Fibroblast of lung (primary cell): ENCODE data around the gene STAT4. TPM values are rescaled to one million over a fixed set of nuclear protein-coding genes. Genes with fewer than 3 reads are reported as not detected.

Source experiments
- DNase-seq, 2 donors: peaks; one replicate each; pipeline versions ENCODE4 v3.0.0 to v3.0.0-alpha.2; 2010; ENCODE audit warnings: low read depth in 2 of 2
- H2AFZ ChIP-seq: 2 replicates; pipeline ENCODE4 v1.5.1; 2012; ENCODE audit warnings: low read length, control low read depth, inconsistent platforms
- H3K27ac ChIP-seq: 2 replicates; pipeline ENCODE4 v1.5.1; 2011; ENCODE audit warnings: low read length, control low read depth; ENCODE audit not compliant: insufficient read depth
- H3K27me3 ChIP-seq: 2 replicates; pipeline ENCODE4 v1.5.1; 2011; ENCODE audit warnings: mild to moderate bottlenecking, low read length; ENCODE audit not compliant: control insufficient read depth, insufficient read depth
- H3K36me3 ChIP-seq: 2 replicates; pipeline ENCODE4 v1.5.1; 2011; ENCODE audit warnings: low read length; ENCODE audit not compliant: control insufficient read depth, insufficient read depth
- H3K4me1 ChIP-seq: 2 replicates; pipeline ENCODE4 v1.5.1; 2011; ENCODE audit warnings: low read length; ENCODE audit not compliant: control insufficient read depth, insufficient read depth; ENCODE audit errors: extremely low read depth
- H3K4me2 ChIP-seq: 2 replicates; pipeline ENCODE4 v1.5.1; 2011; ENCODE audit warnings: low read length, control low read depth; ENCODE audit not compliant: insufficient read depth; ENCODE audit errors: extremely low read depth
- H3K4me3 ChIP-seq, 4 experiments: fragments of 200-600 bp in 1 of 4; sonication (generic) in 1 of 4; replicated peaks in 1 of 4; 2 replicates each; pipeline ENCODE4 v1.5.1; 2011 to 2016; ENCODE audit warnings: low read length in 4 of 4, low read depth in 3 of 4, mild to moderate bottlenecking in 3 of 4, control low read depth in 2 of 4, inconsistent platforms in 1 of 4, mixed read lengths in 1 of 4; ENCODE audit not compliant: insufficient read depth in 1 of 4; ENCODE audit errors: control extremely low read depth in 1 of 4
- H3K79me2 ChIP-seq: 2 replicates; pipeline ENCODE4 v1.5.1; 2012; ENCODE audit warnings: mild to moderate bottlenecking, low read length, inconsistent platforms; ENCODE audit not compliant: control insufficient read depth, insufficient read depth
- H3K9ac ChIP-seq: 2 replicates; pipeline ENCODE4 v1.5.1; 2011; ENCODE audit warnings: mild to moderate bottlenecking, low read length, control low read depth; ENCODE audit not compliant: insufficient read depth
- H3K9me3 ChIP-seq: 2 replicates; pipeline ENCODE4 v1.5.1; 2012; ENCODE audit warnings: low read depth, low read length; ENCODE audit not compliant: control insufficient read depth, insufficient read depth
- H4K20me1 ChIP-seq: 2 replicates; pipeline ENCODE4 v1.5.1; 2011; ENCODE audit warnings: low read length; ENCODE audit not compliant: control insufficient read depth, insufficient read depth; ENCODE audit errors: extremely low read depth
- CTCF ChIP-seq, 2 donors: IDR thresholded peaks in 1 of 2; conservative IDR thresholded peaks in 1 of 2; 1 replicate in 1 of 2; 2 replicates in 1 of 2; pipeline ENCODE4 v1.5.1; 2011 to 2012; ENCODE audit warnings: low read length in 2 of 2, control low read depth in 1 of 2, inconsistent platforms in 1 of 2, low read depth in 1 of 2, mild to moderate bottlenecking in 1 of 2
- EZH2 ChIP-seq: IDR thresholded peaks from 2 replicates; pipeline ENCODE4 v1.5.1; 2012; ENCODE audit warnings: low read length, control low read depth, mild to moderate bottlenecking; ENCODE audit errors: missing control alignments
- polyA plus RNA-seq, 2 donors: library from polyadenylated mRNA; depleted of rRNA in 1 of 2; stranded (reverse) in 1 of 2; unstranded in 1 of 2; fragments of >200 nt; gene quantifications; 2 replicates each; pipeline ENCODE4 v1.2.1, GENCODE V29; 2011 to 2012; ENCODE audit warnings: missing spikeins in 1 of 2
- total RNA-seq: library from RNA; depleted of rRNA; stranded (reverse); fragments of >200 nt; gene quantifications from 2 replicates; pipeline ENCODE4 v1.2.1, GENCODE V29; 2014

Gene STAT4
- total and polyA plus RNA-seq, 2 donors (not counting 1 experiment from before 2014, with no cell fraction given), result 0.66 to 1.2 TPM

GRCh38 chr2:191038241-191038725, 112.5 kb downstream of the STAT4 start:
- DNase-seq, result peak; percentile 51 to 74
- H3K4me1 ChIP-seq, result peaks cover 18% of the 10 kb centered on the region

GRCh38 chr2:191037351-191037750, 113.4 kb downstream of the STAT4 start:
- Histone ChIP-seq H2AFZ (no peak overlapping the region), H3K79me2 (no peaks in the 10 kb centered on the region), H3K27ac (peak overlapping the region; percentile 63), H3K9me3 (no peaks in the 10 kb centered on the region), H3K4me3 (no peak overlapping the region), H3K9ac (no peak overlapping the region), H3K27me3 (no peaks in the 10 kb centered on the region), H3K36me3 (no peaks in the 10 kb centered on the region), H4K20me1 (no peaks in the 10 kb centered on the region), H3K4me1 (peaks cover 18% of the 10 kb centered on the region), H3K4me2 (no peak overlapping the region)
- TF ChIP-seq EZH2, result no peak
- no peak for DNase-seq

More at GRCh38 chr2:191038241-191038725, 112.5 kb downstream of the STAT4 start:
- no peaks in the 10 kb centered on the region for H3K9me3 ChIP-seq
- H3K79me2 ChIP-seq, result no peaks in the 10 kb centered on the region
- H2AFZ ChIP-seq, result peak overlapping the region; percentile 24
- H4K20me1 ChIP-seq, result no peaks in the 10 kb centered on the region
- H3K4me3 ChIP-seq, result no peak overlapping the region
- no peak overlapping the region for H3K4me2 ChIP-seq
- H3K9ac ChIP-seq, result no peak overlapping the region
- H3K36me3 ChIP-seq, result no peaks in the 10 kb centered on the region
- no peaks in the 10 kb centered on the region for H3K27me3 ChIP-seq
- peak overlapping the region; percentile 63 for H3K27ac ChIP-seq
- TF ChIP-seq CTCF (conservative IDR thresholded peaks at IDR 0.05 in 1 of 2, IDR thresholded peaks at IDR 0.05 in 1 of 2; ENCODE audit: low read depth in 1 of 2, low read length in 2 of 2) (no peak), EZH2 (no peak)

- H2AFZ ChIP-seq, result no peak overlapping the region
- H4K20me1 ChIP-seq, result no peaks in the 10 kb centered on the region
- no peak overlapping the region for H3K4me3 ChIP-seq
- no peak for DNase-seq
- H3K9ac ChIP-seq, result no peak overlapping the region
- H3K36me3 ChIP-seq, result no peaks in the 10 kb centered on the region
- no peaks in the 10 kb centered on the region for H3K27me3 ChIP-seq
- no peaks in the 10 kb centered on the region for H3K9me3 ChIP-seq
- no peak overlapping the region for H3K4me2 ChIP-seq
- H3K27ac ChIP-seq, result no peak overlapping the region
- peaks cover 14% of the 10 kb centered on the region for H3K4me1 ChIP-seq
- H3K79me2 ChIP-seq, result no peaks in the 10 kb centered on the region
- TF ChIP-seq EZH2 (no peak), CTCF (conservative IDR thresholded peaks at IDR 0.05 in 1 of 2, IDR thresholded peaks at IDR 0.05 in 1 of 2; ENCODE audit: low read depth in 1 of 2, low read length in 2 of 2) (no peak)
Measured at GRCh38 chr2:191036363-191036762, 114.4 kb downstream of the STAT4 start.
